ENCODE data around the gene RAPGEF1. TPM values are rescaled to one million over a fixed set of nuclear protein-coding genes. Genes with fewer than 3 reads are reported as not detected.
A peak's percentile ranks its signal among the peaks of the same experiment; 100 is the strongest.

Gene RAPGEF1
- total and polyA plus RNA-seq, 12 donors = 39.6 to 135 (median 111) TPM

GRCh38 chr9:131530546-131530919, 209.3 kb downstream of the RAPGEF1 start:
- no peaks in the 10 kb centered on the region for H3K27me3 ChIP-seq
- ATAC-seq (peak in 7 of 8 donors; percentile 3 to 15 (median 10)), DNase-seq (peak in 1 of 2 donors; percentile 37)
- 1 to 3% methylated on average over 26 to 29 of the region's 29 CpGs for WGBS, 2 donors
- H3K27ac ChIP-seq = peak overlapping the region; percentile 44 to 94 (median 88)
- no peaks in the 10 kb centered on the region for H3K9me3 ChIP-seq
- peaks cover 0 to 47% (median 31%) of the 10 kb centered on the region in 9 donors for H3K36me3 ChIP-seq
- peaks cover 7 to 19% (median 14%) of the 10 kb centered on the region in 9 donors for H3K4me1 ChIP-seq
- intact Hi-C loops (cut with DNase I) = no loop called here
- peak in 1 of 9 donors; percentile 30 for TF ChIP-seq CTCF (IDR thresholded peaks at IDR 0.05)
- peak overlapping the region; percentile 73 to 100 (median 92) for H3K4me3 ChIP-seq

GRCh38 chr9:131529597-131530545, 210.0 kb downstream of the RAPGEF1 start:
- ATAC-seq (no peak), DNase-seq (no peak)
- H3K4me3 ChIP-seq = peak overlapping the region; percentile 73 to 100 (median 92)
- intact Hi-C loops (cut with DNase I) = no loop called here
- WGBS, 2 donors = 64 to 65% methylated on average over 24 of the region's 24 CpGs
- peak overlapping the region in 8 of 10 donors; percentile 74 to 94 (median 89) for H3K27ac ChIP-seq
- H3K4me1 ChIP-seq = peaks cover 7 to 19% (median 14%) of the 10 kb centered on the region in 9 donors
- TF ChIP-seq CTCF (IDR thresholded peaks at IDR 0.05) = no peak
- H3K27me3 ChIP-seq = no peaks in the 10 kb centered on the region
- H3K9me3 ChIP-seq = no peaks in the 10 kb centered on the region
- H3K36me3 ChIP-seq = peaks cover 0 to 53% (median 38%) of the 10 kb centered on the region in 9 donors

GRCh38 chr9:131528886-131529505, 210.9 kb downstream of the RAPGEF1 start:
- peaks cover 7 to 19% (median 14%) of the 10 kb centered on the region in 9 donors for H3K4me1 ChIP-seq

More at GRCh38 chr9:131528886-131529505, 210.9 kb downstream of the RAPGEF1 start:
- ATAC-seq (no peak), DNase-seq (no peak)
- Histone ChIP-seq H3K36me3 (peaks cover 0 to 62% (median 44%) of the 10 kb centered on the region in 9 donors), H3K27ac (no peak overlapping the region), H3K4me3 (no peak overlapping the region), H3K27me3 (no peaks in the 10 kb centered on the region), H3K9me3 (no peaks in the 10 kb centered on the region)
- TF ChIP-seq CTCF (IDR thresholded peaks at IDR 0.05) = no peak
- WGBS, 2 donors = 95 to 98% methylated on average over 35 of the region's 35 CpGs
- intact Hi-C loops (cut with DNase I) = no loop called here
